H9 (cell line): ENCODE measurements around the gene NGF. TPM values are rescaled to one million over a fixed set of nuclear protein-coding genes. Genes with fewer than 3 reads are reported as not detected.

Experiments
- DNase-seq: peaks from one replicate; pipeline ENCODE4 v3.0.0-alpha.2; 2017
- H2AFZ ChIP-seq: one replicate; pipeline ENCODE4 v1.6.1; 2013; ENCODE audit warnings: mild to moderate bottlenecking, low read length, control low read depth, moderate library complexity
- H2AK5ac ChIP-seq: 2 replicates; pipeline ENCODE4 v1.6.1; 2013; ENCODE audit warnings: low read length, control low read depth, mixed read lengths; ENCODE audit not compliant: insufficient read length
- H2BK120ac ChIP-seq: one replicate; pipeline ENCODE4 v1.6.1; 2013; ENCODE audit warnings: low read depth, mild to moderate bottlenecking, low read length, control low read depth, inconsistent platforms; ENCODE audit not compliant: poor library complexity, severe bottlenecking
- H2BK12ac ChIP-seq: 2 replicates; pipeline ENCODE4 v1.6.1; 2013; ENCODE audit warnings: low read length, control low read depth, mixed read lengths, low read depth; ENCODE audit not compliant: insufficient read length
- H2BK15ac ChIP-seq: 2 replicates; pipeline ENCODE4 v1.6.1; 2013; ENCODE audit warnings: low read depth, low read length, control low read depth
- H2BK20ac ChIP-seq: one replicate; pipeline ENCODE4 v1.6.1; 2013; ENCODE audit warnings: low read depth, mild to moderate bottlenecking, low read length, control low read depth, inconsistent platforms; ENCODE audit not compliant: poor library complexity, severe bottlenecking
- H2BK5ac ChIP-seq: 2 replicates; pipeline ENCODE4 v1.6.1; 2013; ENCODE audit warnings: low read length, control low read depth, mixed read lengths; ENCODE audit not compliant: insufficient read length
- H3K14ac ChIP-seq: 2 replicates; pipeline ENCODE4 v1.6.1; 2013; ENCODE audit warnings: low read length, control low read depth; ENCODE audit not compliant: insufficient read depth
- H3K18ac ChIP-seq: 2 replicates; pipeline ENCODE4 v1.6.1; 2013; ENCODE audit warnings: low read depth, mild to moderate bottlenecking, mixed read lengths, low read length, control low read depth; ENCODE audit not compliant: insufficient read length
- H3K23ac ChIP-seq: 2 replicates; pipeline ENCODE4 v1.6.1; 2013; ENCODE audit warnings: low read length, control low read depth, mixed read lengths, low read depth; ENCODE audit not compliant: insufficient read length
- H3K23me2 ChIP-seq: 2 replicates; pipeline ENCODE4 v1.6.1; 2013; ENCODE audit warnings: low read depth, mild to moderate bottlenecking, mixed read lengths, low read length, control low read depth; ENCODE audit not compliant: insufficient read length, poor library complexity, severe bottlenecking
- H3K27ac ChIP-seq: 2 replicates; pipeline ENCODE4 v1.5.1; 2013; ENCODE audit warnings: low read length, control low read depth, mixed read lengths, low read depth; ENCODE audit not compliant: insufficient read length
- H3K27me3 ChIP-seq: 2 replicates; pipeline ENCODE4 v1.6.1; 2013; ENCODE audit warnings: low read length, control low read depth, inconsistent platforms; ENCODE audit not compliant: insufficient read depth
- H3K4ac ChIP-seq: 2 replicates; pipeline ENCODE4 v1.6.1; 2013; ENCODE audit warnings: low read depth, mild to moderate bottlenecking, control low read depth, inconsistent platforms, low read length, moderate library complexity
- H3K4me1 ChIP-seq: 2 replicates; pipeline ENCODE4 v1.6.1; 2013; ENCODE audit warnings: low read length, control low read depth, inconsistent platforms; ENCODE audit not compliant: insufficient read depth
- H3K4me2 ChIP-seq: 2 replicates; pipeline ENCODE4 v1.6.1; 2013; ENCODE audit warnings: low read length, control low read depth, mixed read lengths; ENCODE audit not compliant: insufficient read length, insufficient read depth
- H3K56ac ChIP-seq: 2 replicates; pipeline ENCODE4 v1.6.1; 2013; ENCODE audit warnings: low read depth, mild to moderate bottlenecking, mixed read lengths, low read length, control low read depth; ENCODE audit not compliant: insufficient read length
- H3K79me1 ChIP-seq: 2 replicates; pipeline ENCODE4 v1.6.1; 2013; ENCODE audit warnings: low read depth, mild to moderate bottlenecking, moderate library complexity, low read length, control low read depth, inconsistent platforms; ENCODE audit not compliant: insufficient read depth, poor library complexity, severe bottlenecking
- H3K79me2 ChIP-seq: 2 replicates; pipeline ENCODE4 v1.6.1; 2013; ENCODE audit warnings: low read length, control low read depth, inconsistent platforms; ENCODE audit not compliant: insufficient read depth
- H3K9ac ChIP-seq: 2 replicates; pipeline ENCODE4 v1.6.1; 2013; ENCODE audit warnings: low read length, control low read depth, mixed read lengths; ENCODE audit not compliant: insufficient read length; ENCODE audit errors: extremely low read depth
- H3K9me3 ChIP-seq: one replicate; pipeline ENCODE4 v1.6.1; 2013; ENCODE audit warnings: low read depth, low read length, inconsistent platforms; ENCODE audit not compliant: control insufficient read depth
- H3T11ph ChIP-seq: one replicate; pipeline ENCODE4 v1.6.1; 2013; ENCODE audit warnings: mild to moderate bottlenecking, low read length, control low read depth, inconsistent platforms
- H4K20me1 ChIP-seq: one replicate; pipeline ENCODE4 v1.6.1; 2013; ENCODE audit not compliant: control insufficient read depth, insufficient read length, insufficient read depth
- H4K5ac ChIP-seq: 2 replicates; pipeline ENCODE4 v1.6.1; 2013; ENCODE audit warnings: low read depth, mild to moderate bottlenecking, mixed read lengths, low read length, control low read depth; ENCODE audit not compliant: insufficient read length
- H4K8ac ChIP-seq: replicated peaks from 2 replicates; pipeline ENCODE4 v1.6.1; 2013; ENCODE audit warnings: low read length, control low read depth, mixed read lengths, low read depth; ENCODE audit not compliant: insufficient read length
- H4K91ac ChIP-seq: 2 replicates; pipeline ENCODE4 v1.6.1; 2013; ENCODE audit warnings: low read depth, mild to moderate bottlenecking, moderate library complexity, mixed read lengths, low read length, control low read depth; ENCODE audit not compliant: insufficient read length
- H3K27ac Mint-ChIP-seq, 3 experiments: 2 replicates in 2 of 3; 3 replicates in 1 of 3; pipeline ENCODE4 v1.8.0; 2020 to 2021; ENCODE audit warnings: mixed read lengths in 3 of 3, mild to moderate bottlenecking in 1 of 3, moderate library complexity in 1 of 3
- H3K27me3 Mint-ChIP-seq: 2 replicates; pipeline ENCODE4 v1.8.0; 2021; ENCODE audit warnings: low read depth, mild to moderate bottlenecking, moderate library complexity, mixed read lengths
- H3K36me3 Mint-ChIP-seq, 3 experiments: 2 replicates in 2 of 3; 3 replicates in 1 of 3; pipeline ENCODE4 v1.8.0; 2020 to 2021; ENCODE audit warnings: low read depth in 3 of 3, mixed read lengths in 3 of 3; ENCODE audit not compliant: insufficient read depth in 1 of 3
- H3K4me1 Mint-ChIP-seq, 2 experiments: 2 replicates each; pipeline ENCODE4 v1.8.0; 2020; ENCODE audit warnings: mixed read lengths in 2 of 2
- H3K4me3 Mint-ChIP-seq, 2 experiments: 2 replicates in 1 of 2; 3 replicates in 1 of 2; pipeline ENCODE4 v1.8.0; 2020 to 2021; ENCODE audit warnings: mild to moderate bottlenecking in 2 of 2, mixed read lengths in 2 of 2, moderate library complexity in 1 of 2
- H3K9me3 Mint-ChIP-seq, 2 experiments: 2 replicates in 1 of 2; 3 replicates in 1 of 2; pipeline ENCODE4 v1.8.0; 2020; ENCODE audit warnings: mild to moderate bottlenecking in 2 of 2, mixed read lengths in 2 of 2, moderate library complexity in 1 of 2
- CTCF ChIP-seq: fragments of 200-600 bp; sonication (generic); conservative IDR thresholded peaks from 3 replicates; pipeline ENCODE4 v1.8.0; 2021; ENCODE audit warnings: antibody characterized with exemption, mild to moderate bottlenecking
- WGBS: extraction: QIAGEN DNeasy Blood & Tissue Kit; methylation state at CpG from one replicate; pipeline ENCODE4 v1.1.7; 2013; ENCODE audit warnings: missing lambda C conversion rate, low lambda C conversion rate, mixed read lengths; ENCODE audit not compliant: insufficient read length; ENCODE audit errors: extremely low coverage; 5-methylcytosine and 5-hydroxymethylcytosine counted together
- total RNA-seq: library from RNA; stranded (reverse); gene quantifications from 2 replicates; pipeline ENCODE4 v1.2.1, GENCODE V29; 2021

The NGF gene
- total RNA-seq, 1 experiment from 2014 or later: 0.22 TPM

GRCh38 chr1:115289940-115290339 is 48.1 kb downstream of the NGF start:
- H3K4ac ChIP-seq: no peak overlapping the region
- no peak overlapping the region for H4K8ac ChIP-seq
- H2AFZ ChIP-seq: no peak overlapping the region
- H3K79me1 ChIP-seq: no peaks in the 10 kb centered on the region
- H3K14ac ChIP-seq: no peak overlapping the region
- no peak overlapping the region for H3K18ac ChIP-seq
- Mint-ChIP-seq H3K4me3 (no peak overlapping the region), H3K36me3 (peaks cover 0 to 1% (median 0%) of the 10 kb centered on the region in 3 experiments; a peak in 2 of 7 replicates), H3K9me3 (0 out of 5 replicates have a peak, but pooled peaks cover 0 to 3% of the 10 kb centered on the region in 2 experiments), H3K4me1 (peaks cover 21 to 22% of the 10 kb centered on the region in 2 experiments), H3K27ac (no peak overlapping the region), H3K27me3 (peaks cover 3% of the 10 kb centered on the region; the same call in 1 of the 2 replicates)
- no peak overlapping the region for H3K23ac ChIP-seq
- H3K4me2 ChIP-seq: no peak overlapping the region
- no peak overlapping the region for H3K27ac ChIP-seq
- no peak overlapping the region for H3K9ac ChIP-seq
- no peaks in the 10 kb centered on the region for H3K23me2 ChIP-seq
- no peak overlapping the region for H4K5ac ChIP-seq
- no peak overlapping the region for H2BK15ac ChIP-seq
- H3T11ph ChIP-seq: no peak overlapping the region
- no peak for TF ChIP-seq CTCF
- DNase-seq: no peak
- H3K4me1 ChIP-seq: peaks cover 2% of the 10 kb centered on the region; the same call in 1 of the 2 replicates
- H3K9me3 ChIP-seq: no peaks in the 10 kb centered on the region
- H2BK20ac ChIP-seq: no peak overlapping the region
- no peaks in the 10 kb centered on the region for H3K79me2 ChIP-seq
- no peak overlapping the region for H2BK12ac ChIP-seq
- H2AK5ac ChIP-seq: no peak overlapping the region
- H2BK5ac ChIP-seq: no peak overlapping the region
- H2BK120ac ChIP-seq: no peak overlapping the region
- no peaks in the 10 kb centered on the region for H3K27me3 ChIP-seq
- H3K56ac ChIP-seq: no peak overlapping the region
- H4K91ac ChIP-seq: no peak overlapping the region
- H4K20me1 ChIP-seq: no peaks in the 10 kb centered on the region
- no CpG with 5 or more reads among the region's 1 CpG for WGBS
